MCF 10A (cell line): ENCODE results near the gene PTH1R. TPM values are rescaled to one million over a fixed set of nuclear protein-coding genes. Genes with fewer than 3 reads are reported as not detected.

Source experiments
- BruUV-seq: library from RNA; stranded (reverse); fragments of 400-500 nt; replicated peaks from 2 replicates; lab custom pipeline; 2021; lab: Mats Ljungman, UMichigan
- CTCF ChIA-PET: fragments of 300-600 bp; sonication (Branson Sonifier 250); formaldehyde crosslinking; extraction: SDS; loops from one replicate; lab custom pipeline; 2021; ENCODE audit warnings: antibody characterized with exemption, inconsistent platforms; lab: Yijun Ruan, JAX
- POLR2A ChIA-PET: fragments of 300-600, 350-650 bp; sonication (Branson Sonifier 250); formaldehyde crosslinking; extraction: SDS; loops from one replicate; lab custom pipeline; 2020; ENCODE audit warnings: antibody characterized with exemption, inconsistent platforms; lab: Yijun Ruan, JAX
- DNase-seq: peaks from one replicate; pipeline ENCODE4 v3.0.0-alpha.2; 2018; ENCODE audit not compliant: unreplicated experiment
- H3K27ac Mint-ChIP-seq: one replicate; pipeline ENCODE4 v1.8.0; 2022; ENCODE audit warnings: mild to moderate bottlenecking, low read depth, mixed read lengths; ENCODE audit not compliant: unreplicated experiment
- H3K27me3 Mint-ChIP-seq: one replicate; pipeline ENCODE4 v1.8.0; 2022; ENCODE audit warnings: mixed read lengths; ENCODE audit not compliant: insufficient read depth, unreplicated experiment
- H3K36me3 Mint-ChIP-seq: one replicate; pipeline ENCODE4 v1.8.0; 2022; ENCODE audit warnings: mild to moderate bottlenecking, moderate library complexity, mixed read lengths; ENCODE audit not compliant: insufficient read depth, unreplicated experiment
- H3K4me1 Mint-ChIP-seq: one replicate; pipeline ENCODE4 v1.8.0; 2022; ENCODE audit warnings: mixed read lengths; ENCODE audit not compliant: insufficient read depth, unreplicated experiment
- H3K4me3 Mint-ChIP-seq: one replicate; pipeline ENCODE4 v1.8.0; 2022; ENCODE audit warnings: mild to moderate bottlenecking, moderate library complexity, mixed read lengths; ENCODE audit not compliant: unreplicated experiment
- H3K9me3 Mint-ChIP-seq: one replicate; pipeline ENCODE4 v1.8.0; 2022; ENCODE audit warnings: mixed read lengths; ENCODE audit not compliant: unreplicated experiment
- intact Hi-C: fragments of 100-400 bp; cut with micrococcal nuclease; formaldehyde crosslinking; loops from 2 replicates; pipeline ENCODE4 v1.14.1; 2022
- total RNA-seq: library from RNA; stranded (reverse); gene quantifications from 2 replicates; pipeline ENCODE4 v1.2.3, GENCODE V29; 2022
- TF ChIP-seq, protein P1 (sequence below): fragments of 200-600 bp; IDR thresholded peaks from one replicate; pipeline ENCODE4 v1.8.0; 2022; ENCODE audit warnings: antibody characterized with exemption, mild to moderate bottlenecking; ENCODE audit not compliant: unreplicated experiment

The PTH1R gene
- total RNA-seq, 1 experiment from 2014 or later, result not detected

GRCh38 chr3:46948830-46949671 lies 71.5 kb downstream of the PTH1R start:
- ChIA-PET CTCF (interaction anchor here (0.6 to 4.8 kb wide), 4 partner anchors 13 to 840 kb away, joined by 3 to 25 read pairs (median 3); no protein-coding TSS in a partner anchor), POLR2A (interaction anchor here (1.0 to 3.1 kb wide), 3 partner anchors 9 to 27 kb away, joined by 3 to 34 read pairs (median 18); partner anchors contain the start of gene CCDC12)
- intact Hi-C loops, result no loop called here
- Mint-ChIP-seq H3K4me1 (peaks cover 60% of the 10 kb centered on the region), H3K9me3 (no peaks in the 10 kb centered on the region), H3K27ac (peak overlapping the region; percentile 36), H3K4me3 (no peak overlapping the region), H3K36me3 (peaks cover 6% of the 10 kb centered on the region), H3K27me3 (no peaks in the 10 kb centered on the region)
- TF ChIP-seq, protein P1, sequence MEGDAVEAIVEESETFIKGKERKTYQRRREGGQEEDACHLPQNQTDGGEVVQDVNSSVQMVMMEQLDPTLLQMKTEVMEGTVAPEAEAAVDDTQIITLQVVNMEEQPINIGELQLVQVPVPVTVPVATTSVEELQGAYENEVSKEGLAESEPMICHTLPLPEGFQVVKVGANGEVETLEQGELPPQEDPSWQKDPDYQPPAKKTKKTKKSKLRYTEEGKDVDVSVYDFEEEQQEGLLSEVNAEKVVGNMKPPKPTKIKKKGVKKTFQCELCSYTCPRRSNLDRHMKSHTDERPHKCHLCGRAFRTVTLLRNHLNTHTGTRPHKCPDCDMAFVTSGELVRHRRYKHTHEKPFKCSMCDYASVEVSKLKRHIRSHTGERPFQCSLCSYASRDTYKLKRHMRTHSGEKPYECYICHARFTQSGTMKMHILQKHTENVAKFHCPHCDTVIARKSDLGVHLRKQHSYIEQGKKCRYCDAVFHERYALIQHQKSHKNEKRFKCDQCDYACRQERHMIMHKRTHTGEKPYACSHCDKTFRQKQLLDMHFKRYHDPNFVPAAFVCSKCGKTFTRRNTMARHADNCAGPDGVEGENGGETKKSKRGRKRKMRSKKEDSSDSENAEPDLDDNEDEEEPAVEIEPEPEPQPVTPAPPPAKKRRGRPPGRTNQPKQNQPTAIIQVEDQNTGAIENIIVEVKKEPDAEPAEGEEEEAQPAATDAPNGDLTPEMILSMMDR, result no peak
- BruUV-seq, result no TSS peak
- DNase-seq, result no peak

GRCh38 chr3:46950177-46950576 lies 72.7 kb downstream of the PTH1R start:
- ChIA-PET CTCF (interaction anchor here (1.0 kb wide), 1 partner anchor 11 kb away, joined by 3 read pairs; no protein-coding TSS in a partner anchor), POLR2A (interaction anchor here (1.3 kb wide), 1 partner anchor 16 kb away, joined by 3 read pairs; no protein-coding TSS in a partner anchor)
- no peak overlapping the region for H3K4me3 Mint-ChIP-seq
- no peak for DNase-seq
- H3K4me1 Mint-ChIP-seq, result peaks cover 53% of the 10 kb centered on the region
- H3K9me3 Mint-ChIP-seq, result no peaks in the 10 kb centered on the region
- peaks cover 6% of the 10 kb centered on the region for H3K36me3 Mint-ChIP-seq
- H3K27ac Mint-ChIP-seq, result no peak overlapping the region
- TF ChIP-seq, protein P1, result no peak
- intact Hi-C loops, result no loop called here
- no peaks in the 10 kb centered on the region for H3K27me3 Mint-ChIP-seq
- BruUV-seq, result no TSS peak

DNA sequence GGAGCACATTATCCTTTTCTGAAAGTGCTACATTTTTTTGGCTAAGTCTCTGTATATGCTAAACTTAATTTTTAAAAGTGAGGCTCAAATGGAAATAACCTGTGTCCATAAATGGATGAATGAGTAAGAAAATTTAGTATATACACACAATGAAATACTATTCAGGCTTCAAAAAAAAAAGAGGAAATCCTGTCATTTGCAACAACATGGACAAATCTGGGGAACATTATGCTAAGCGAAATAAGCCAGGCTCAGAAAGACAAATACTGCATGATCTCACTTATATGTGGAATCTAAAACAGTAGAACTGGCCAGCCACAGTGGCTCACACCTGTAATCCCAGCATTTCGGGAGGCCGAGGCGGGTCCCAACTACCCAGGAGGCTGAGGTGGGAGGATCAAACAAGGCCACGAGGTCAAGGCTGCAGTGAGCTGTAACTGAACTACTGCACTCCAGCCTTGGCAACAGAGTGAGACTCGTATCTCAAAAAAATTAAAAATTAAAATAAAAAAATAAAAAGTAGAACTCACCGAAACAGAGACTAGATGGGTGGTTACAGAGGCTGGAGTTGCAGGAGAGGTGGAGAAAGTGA lies 73.2 kb downstream of the PTH1R start:
- BruUV-seq, result no TSS peak

More for the DNA sequence above, 73.2 kb downstream of the PTH1R start:
- TF ChIP-seq, protein P1, result no peak
- intact Hi-C loops, result no loop called here
- no peaks in the 10 kb centered on the region for H3K27me3 Mint-ChIP-seq
- no peak overlapping the region for H3K27ac Mint-ChIP-seq
- no peak overlapping the region for H3K4me3 Mint-ChIP-seq
- peaks cover 2% of the 10 kb centered on the region for H3K36me3 Mint-ChIP-seq
- H3K4me1 Mint-ChIP-seq, result peaks cover 54% of the 10 kb centered on the region
- ChIA-PET POLR2A (interaction anchor here (0.6 to 1.3 kb wide), 4 partner anchors 13 to 74 kb away, joined by 3 read pairs; no protein-coding TSS in a partner anchor), CTCF (interaction anchor here (1.0 kb wide), 1 partner anchor 10 kb away, joined by 3 read pairs; no protein-coding TSS in a partner anchor)
- DNase-seq, result no peak
- no peaks in the 10 kb centered on the region for H3K9me3 Mint-ChIP-seq
